SK-N-DZ (cell line): ENCODE results near the gene IFT122.
A peak's percentile ranks its signal among the peaks of the same experiment; 100 is the strongest.
"Not testable (repeated sequence)": the region's sequence is repeated elsewhere in the genome, so short reads cannot be mapped to it uniquely, and the experiment has no call there.

Experiments
- DNase-seq: peaks from one replicate; pipeline ENCODE4 v3.0.0-alpha.2; 2015; ENCODE audit warnings: low spot score

Gene IFT122

GRCh38 chr3:129473769-129474152, 33.7 kb downstream of the IFT122 start:
- DNase-seq, result no peak

- no peak for DNase-seq
These were observed 35.2 kb downstream of the IFT122 start for GRCh38 chr3:129474984-129475804.

GRCh38 chr3:129475863-129476262, 35.8 kb downstream of the IFT122 start:
- no peak for DNase-seq

- DNase-seq, result no peak
These were observed 36.6 kb downstream of the IFT122 start for GRCh38 chr3:129476586-129476985.

GRCh38 chr3:129481225-129481765, 41.3 kb downstream of the IFT122 start:
- peak; percentile 77 for DNase-seq

GRCh38 chr3:129481766-129482332, 41.8 kb downstream of the IFT122 start:
- DNase-seq, result peak; percentile 37

- peak; percentile 22 for DNase-seq
These were observed 42.7 kb downstream of the IFT122 start for GRCh38 chr3:129482721-129483120.

- DNase-seq, result no peak
These were observed 43.8 kb downstream of the IFT122 start for GRCh38 chr3:129483870-129484269.

GRCh38 chr3:129485146-129485545, 45.1 kb downstream of the IFT122 start:
- not testable (repeated sequence) for DNase-seq

GRCh38 chr3:129485721-129486663, 46.0 kb downstream of the IFT122 start:
- no peak for DNase-seq

- DNase-seq, result no peak
These were observed 46.6 kb downstream of the IFT122 start for GRCh38 chr3:129486664-129487035.

- DNase-seq, result no peak
These were observed 47.3 kb downstream of the IFT122 start for GRCh38 chr3:129487183-129487867.

GRCh38 chr3:129487868-129488335, 47.9 kb downstream of the IFT122 start:
- not testable (repeated sequence) for DNase-seq

GRCh38 chr3:129489258-129489657, 49.2 kb downstream of the IFT122 start:
- not testable (repeated sequence) for DNase-seq

GRCh38 chr3:129490273-129490675, 50.2 kb downstream of the IFT122 start:
- peak; percentile 81 for DNase-seq

- DNase-seq, result not testable (repeated sequence)
These were observed 51.1 kb downstream of the IFT122 start for GRCh38 chr3:129491077-129491476.

- DNase-seq, result no peak
These were observed 51.8 kb downstream of the IFT122 start for GRCh38 chr3:129491794-129492193.

GRCh38 chr3:129492691-129493090, 52.7 kb downstream of the IFT122 start:
- DNase-seq, result no peak

- no peak for DNase-seq
These were observed 53.2 kb downstream of the IFT122 start for GRCh38 chr3:129493206-129493605.

- DNase-seq, result not testable (repeated sequence)
These were observed 54.5 kb downstream of the IFT122 start for GRCh38 chr3:129494499-129494898.
